ENCODE measurements around the gene GPS1. TPM values are rescaled to one million over a fixed set of nuclear protein-coding genes. Genes with fewer than 3 reads are reported as not detected.

The GPS1 gene
- total RNA-seq, 1 donor, result 93.7 TPM

DNA sequence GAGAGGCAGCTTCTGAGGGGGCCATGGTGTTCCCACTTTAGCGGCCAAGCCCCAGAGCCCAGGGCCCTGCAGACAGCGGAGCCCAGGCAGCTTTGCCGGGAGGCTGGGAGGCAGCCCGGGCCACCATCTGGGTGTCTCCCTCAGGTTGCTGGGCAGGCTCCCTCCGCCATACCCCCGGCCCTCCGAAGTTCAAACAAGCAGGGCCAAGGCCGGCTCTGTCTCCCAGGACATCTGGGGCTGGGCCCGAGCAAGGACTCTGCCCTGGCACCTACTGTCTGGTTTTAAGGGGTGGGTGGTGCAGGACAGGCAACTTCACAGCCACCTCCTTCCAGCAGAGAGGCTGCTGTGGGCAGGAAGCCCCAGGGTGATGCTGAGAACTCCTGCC lies 11.3 kb downstream of the GPS1 start:
- Histone ChIP-seq H3K4me1 (ENCODE audit: insufficient read depth, low read length) (peaks cover 17% of the 10 kb centered on the region), H2AFZ (ENCODE audit: low read length) (no peak overlapping the region), H3K79me2 (ENCODE audit: insufficient read depth, low read length) (peaks cover 32% of the 10 kb centered on the region), H3K27ac (ENCODE audit: low read depth, low read length) (no peak overlapping the region), H3K27me3 (ENCODE audit: insufficient read depth, low read length) (no peaks in the 10 kb centered on the region), H3K36me3 (ENCODE audit: insufficient read depth, low read length) (peaks cover 42% of the 10 kb centered on the region), H3K9me3 (ENCODE audit: low read depth, low read length) (no peaks in the 10 kb centered on the region), H3K4me3 (ENCODE audit: insufficient read depth, low read length) (no peak overlapping the region), H3K4me2 (ENCODE audit: insufficient read depth, low read length) (no peak overlapping the region), H4K20me1 (ENCODE audit: insufficient read depth, low read length) (peaks cover 7% of the 10 kb centered on the region)
- DNase-seq (ENCODE audit: insufficient read length, low spot score, missing footprints), result peak; percentile 73
- no peak for TF ChIP-seq CTCF (IDR thresholded peaks at IDR 0.05; ENCODE audit: extremely low read depth, low read depth, low read length)

- Histone ChIP-seq H3K79me2 (ENCODE audit: insufficient read depth, low read length) (peaks cover 32% of the 10 kb centered on the region), H3K27ac (ENCODE audit: low read depth, low read length) (no peak overlapping the region), H4K20me1 (ENCODE audit: insufficient read depth, low read length) (peaks cover 7% of the 10 kb centered on the region), H3K4me3 (ENCODE audit: insufficient read depth, low read length) (peak overlapping the region; percentile 88), H3K27me3 (ENCODE audit: insufficient read depth, low read length) (no peaks in the 10 kb centered on the region), H2AFZ (ENCODE audit: low read length) (no peak overlapping the region), H3K4me2 (ENCODE audit: insufficient read depth, low read length) (peak overlapping the region; percentile 95), H3K9me3 (ENCODE audit: low read depth, low read length) (no peaks in the 10 kb centered on the region), H3K36me3 (ENCODE audit: insufficient read depth, low read length) (peaks cover 41% of the 10 kb centered on the region), H3K4me1 (ENCODE audit: insufficient read depth, low read length) (peaks cover 17% of the 10 kb centered on the region)
- no peak for TF ChIP-seq CTCF (IDR thresholded peaks at IDR 0.05; ENCODE audit: extremely low read depth, low read depth, low read length)
- peak; percentile 62 for DNase-seq (ENCODE audit: insufficient read length, low spot score, missing footprints)
These were observed 12.0 kb downstream of the GPS1 start for GRCh38 chr17:82063424-82064415.

DNA sequence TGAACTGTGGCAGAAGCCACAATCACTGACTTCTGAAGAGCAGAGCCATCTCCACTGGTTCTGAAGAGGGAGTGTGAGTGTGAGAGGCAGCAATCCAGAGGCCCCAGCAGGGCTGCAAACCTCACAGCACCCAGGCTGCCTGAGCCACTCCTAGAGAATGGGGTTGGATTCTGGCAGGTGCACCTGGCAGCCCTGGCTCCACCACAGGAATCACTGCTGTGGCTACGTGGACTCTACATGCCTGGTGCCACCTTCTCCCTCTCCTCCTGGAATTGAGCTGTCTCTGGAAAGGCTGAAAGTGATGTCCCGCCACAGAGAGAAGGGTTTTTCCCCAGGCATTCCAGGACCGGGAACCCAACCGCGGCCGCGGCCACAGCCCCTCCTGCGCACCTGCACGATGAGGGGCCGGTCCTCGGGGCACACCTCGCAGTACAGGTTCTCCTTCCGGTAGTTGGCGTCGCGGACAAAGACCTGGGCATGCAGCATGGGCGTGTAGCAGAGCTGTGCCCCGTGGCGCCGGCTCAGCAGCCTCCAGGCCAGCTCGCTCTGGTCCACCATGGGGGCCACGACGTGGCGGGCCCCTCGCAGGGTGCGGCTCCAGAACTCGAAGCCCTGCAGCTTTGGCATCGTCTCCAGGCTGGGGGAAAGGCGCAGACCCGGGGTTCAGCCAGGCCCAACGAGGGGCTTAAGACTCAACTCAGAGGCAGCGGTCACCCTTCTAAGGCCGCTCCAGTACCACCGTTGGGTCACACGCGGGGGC lies 12.9 kb downstream of the GPS1 start:
- no peak overlapping the region for H2AFZ ChIP-seq (ENCODE audit: low read length)
- H3K4me2 ChIP-seq (ENCODE audit: insufficient read depth, low read length), result peak overlapping the region; percentile 95
- H3K4me1 ChIP-seq (ENCODE audit: insufficient read depth, low read length), result peaks cover 17% of the 10 kb centered on the region
- no peaks in the 10 kb centered on the region for H3K9me3 ChIP-seq (ENCODE audit: low read depth, low read length)
- H3K27me3 ChIP-seq (ENCODE audit: insufficient read depth, low read length), result no peaks in the 10 kb centered on the region
- TF ChIP-seq CTCF (IDR thresholded peaks at IDR 0.05; ENCODE audit: extremely low read depth, low read depth, low read length), result no peak
- H3K27ac ChIP-seq (ENCODE audit: low read depth, low read length), result peak overlapping the region; percentile 63
- H3K36me3 ChIP-seq (ENCODE audit: insufficient read depth, low read length), result peaks cover 32% of the 10 kb centered on the region
- peak overlapping the region; percentile 88 for H3K4me3 ChIP-seq (ENCODE audit: insufficient read depth, low read length)
- H3K79me2 ChIP-seq (ENCODE audit: insufficient read depth, low read length), result peaks cover 32% of the 10 kb centered on the region
- H4K20me1 ChIP-seq (ENCODE audit: insufficient read depth, low read length), result peaks cover 7% of the 10 kb centered on the region
- DNase-seq (ENCODE audit: insufficient read length, low spot score, missing footprints), result peak; percentile 93

Data from osteoblast (primary cell).